K562 (cell line): ENCODE results near the gene CASKIN1. TPM values are rescaled to one million over a fixed set of nuclear protein-coding genes. Genes with fewer than 3 reads are reported as not detected.

Experiments
- EZH2 ChIP-seq: IDR thresholded peaks from 2 replicates; pipeline ENCODE4 v1.6.1; 2012; ENCODE audit warnings: low read depth, mild to moderate bottlenecking, inconsistent platforms, low read length, borderline replicate concordance
- MTA2 ChIP-seq: fragments of 450-650 bp; IDR thresholded peaks from 2 replicates; pipeline ENCODE4 v1.6.1; 2016; ENCODE audit warnings: low read depth
- NCOA2 ChIP-seq, 2 experiments: fragments of 450-650 bp; IDR thresholded peaks; 2 replicates each; pipeline ENCODE4 v1.6.1; 2018; ENCODE audit warnings: mild to moderate bottlenecking in 2 of 2, moderate library complexity in 1 of 2; ENCODE audit not compliant: partially characterized antibody in 2 of 2
- PCBP1 ChIP-seq: fragments of 200-400 bp; formaldehyde crosslinking; IDR thresholded peaks from 2 replicates; pipeline ENCODE4 v1.6.1; 2018; ENCODE audit warnings: mild to moderate bottlenecking, low read depth, low read length; ENCODE audit not compliant: poor library complexity, severe bottlenecking
- XRCC4 ChIP-seq: IDR thresholded peaks from one replicate; pipeline ENCODE4 v1.6.1; 2011; ENCODE audit not compliant: insufficient read depth, insufficient read length; ENCODE audit errors: extremely low read depth
- XRCC5 ChIP-seq: fragments of 200-400 bp; formaldehyde crosslinking; IDR thresholded peaks from 2 replicates; pipeline ENCODE4 v1.6.1; 2017; ENCODE audit warnings: low read depth, mild to moderate bottlenecking, low read length
- ZNF232 ChIP-seq: sonication (generic); formaldehyde crosslinking; IDR thresholded peaks from 2 replicates; pipeline ENCODE4 v1.8.0; 2022; ENCODE audit warnings: mild to moderate bottlenecking, missing genetic modification reagents
- ZNF263 ChIP-seq: sonication (generic); formaldehyde crosslinking; IDR thresholded peaks from 2 replicates; pipeline ENCODE4 v1.8.0; 2022; ENCODE audit warnings: mild to moderate bottlenecking, missing genetic modification reagents, borderline replicate concordance
- ZNF408 ChIP-seq: fragments of 250-450 bp; sonication (Bioruptor Pico); IDR thresholded peaks from 2 replicates; pipeline ENCODE4 v1.4.0; 2020; ENCODE audit warnings: low read depth, mild to moderate bottlenecking, moderate library complexity
- ZNF707 ChIP-seq: fragments of 250-450 bp; sonication (Bioruptor Pico); conservative IDR thresholded peaks from 2 replicates; pipeline ENCODE4 v1.8.0; 2022; ENCODE audit warnings: inconsistent platforms, mild to moderate bottlenecking, moderate library complexity
- ZNF717 ChIP-seq: fragments of 250-450 bp; sonication (Bioruptor Pico); IDR thresholded peaks from 2 replicates; pipeline ENCODE4 v1.5.0; 2021
- ZZZ3 ChIP-seq: fragments of 450-650 bp; IDR thresholded peaks from 2 replicates; pipeline ENCODE4 v1.6.1; 2016; ENCODE audit warnings: antibody characterized with exemption, mild to moderate bottlenecking, moderate library complexity
- polyA plus RNA-seq, 8 experiments: library from polyadenylated mRNA; depleted of rRNA in 4 of 8; stranded (reverse) in 5 of 8; unstranded in 3 of 8; fragments of >200 nt; fragmentation: Nextera tagmentation in 2 of 8; fragmentation: Illumina TruSeq in 1 of 8; extraction: Ambion mirVana in 2 of 8; extraction: Trizol in 1 of 8; gene quantifications; 2 replicates each; pipeline versions ENCODE4 v1.2.1 to v1.2.3, GENCODE V29; 2011 to 2014; ENCODE audit warnings: inconsistent platforms in 1 of 8, missing spikeins in 1 of 8
- total RNA-seq, 7 experiments: library from RNA; depleted of rRNA in 6 of 7; stranded (reverse); fragments of >200 nt in 6 of 7; fragmentation: Illumina TruSeq in 2 of 7; extraction: Trizol in 2 of 7; gene quantifications; 2 replicates each; pipeline versions ENCODE4 v1.2.1 to v1.2.3, GENCODE V29; 2011 to 2021; ENCODE audit warnings: low replicate concordance in 1 of 7
- TF ChIP-seq, protein P1 (sequence below), 2 experiments: fragments of 250-450 bp in 1 of 2; fragments of 450-650 bp in 1 of 2; sonication (Bioruptor Pico) in 1 of 2; IDR thresholded peaks; 2 replicates each; pipeline versions ENCODE4 v1.6.1 to v1.8.0; 2016 to 2021; ENCODE audit warnings: mild to moderate bottlenecking in 2 of 2, moderate library complexity in 2 of 2, missing compliant biosample characterization in 1 of 2, missing genetic modification characterization in 1 of 2
- TF ChIP-seq, protein P2 (sequence below): fragments of 250-450 bp; sonication (Bioruptor Pico); IDR thresholded peaks from 2 replicates; pipeline ENCODE4 v1.8.0; 2021; ENCODE audit warnings: mild to moderate bottlenecking, moderate library complexity
- TF ChIP-seq, protein P3 (sequence below): fragments of 250-450 bp; sonication (Bioruptor Pico); IDR thresholded peaks from 2 replicates; pipeline ENCODE4 v1.5.0; 2021; ENCODE audit warnings: mild to moderate bottlenecking, borderline replicate concordance
- TF ChIP-seq, protein P4 (sequence below): fragments of 150-350 bp; conservative IDR thresholded peaks from 2 replicates; pipeline ENCODE4 v1.6.1; 2014; ENCODE audit warnings: low read length
- TF ChIP-seq, protein P5 (sequence below): fragments of 250-450 bp; sonication (Bioruptor Pico); IDR thresholded peaks from 2 replicates; pipeline ENCODE4 v1.4.0; 2020; ENCODE audit warnings: mild to moderate bottlenecking

Gene CASKIN1
- total and polyA plus RNA-seq, 9 of the 15 experiments (the other 6 are each of a cell fraction or from before 2014, with no cell fraction given) = 0.15 to 4.5 (median 1.5) TPM; not detected in 2

DNA sequence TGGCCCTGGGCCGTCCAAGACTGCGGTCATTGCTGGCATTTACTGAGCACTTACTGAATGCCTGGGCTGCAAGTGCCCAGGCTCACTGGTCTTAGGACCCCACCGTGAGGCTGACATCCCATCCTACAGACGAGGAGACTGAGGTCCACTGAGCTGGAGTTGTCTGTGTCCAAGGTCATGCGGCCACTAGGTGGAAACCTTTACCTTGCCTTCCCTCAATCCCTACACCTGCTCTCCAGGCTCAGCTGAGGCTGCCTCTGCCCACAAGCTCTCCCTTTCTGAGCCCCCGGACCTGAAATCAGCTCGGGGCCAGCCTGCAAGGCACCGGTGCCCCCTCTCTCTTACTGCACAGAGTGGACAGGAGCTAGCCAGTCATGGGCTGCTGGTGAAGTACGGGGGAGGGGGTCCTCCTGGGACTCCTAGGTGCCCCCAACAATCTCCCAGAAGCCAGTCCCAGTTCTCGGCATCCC is 1.5 kb downstream of the CASKIN1 start (continued):
- TF ChIP-seq, protein P1, sequence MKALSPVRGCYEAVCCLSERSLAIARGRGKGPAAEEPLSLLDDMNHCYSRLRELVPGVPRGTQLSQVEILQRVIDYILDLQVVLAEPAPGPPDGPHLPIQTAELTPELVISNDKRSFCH (CRISPR knock-in tag; IDR thresholded peaks at IDR 0.05) = no peak
- TF ChIP-seq, protein P1 (tag; IDR thresholded peaks at IDR 0.05) = no peak
- no peak for TF ChIP-seq PCBP1
- TF ChIP-seq ZNF408 = no peak
- TF ChIP-seq MTA2 = no peak
- TF ChIP-seq ZNF232 (CRISPR knock-in tag) = no peak
- no peak for TF ChIP-seq ZNF263 (CRISPR knock-in tag)
- no peak for TF ChIP-seq ZZZ3
- TF ChIP-seq, protein P2, sequence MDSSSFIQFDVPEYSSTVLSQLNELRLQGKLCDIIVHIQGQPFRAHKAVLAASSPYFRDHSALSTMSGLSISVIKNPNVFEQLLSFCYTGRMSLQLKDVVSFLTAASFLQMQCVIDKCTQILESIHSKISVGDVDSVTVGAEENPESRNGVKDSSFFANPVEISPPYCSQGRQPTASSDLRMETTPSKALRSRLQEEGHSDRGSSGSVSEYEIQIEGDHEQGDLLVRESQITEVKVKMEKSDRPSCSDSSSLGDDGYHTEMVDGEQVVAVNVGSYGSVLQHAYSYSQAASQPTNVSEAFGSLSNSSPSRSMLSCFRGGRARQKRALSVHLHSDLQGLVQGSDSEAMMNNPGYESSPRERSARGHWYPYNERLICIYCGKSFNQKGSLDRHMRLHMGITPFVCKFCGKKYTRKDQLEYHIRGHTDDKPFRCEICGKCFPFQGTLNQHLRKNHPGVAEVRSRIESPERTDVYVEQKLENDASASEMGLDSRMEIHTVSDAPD = no peak
- TF ChIP-seq NCOA2 (IDR thresholded peaks at IDR 0.05; ENCODE audit: partially characterized antibody in 2 of 2) = no peak
- TF ChIP-seq XRCC5 = no peak; the same call in 1 of the 2 replicates
- TF ChIP-seq XRCC4 = no peak
- TF ChIP-seq, protein P3, sequence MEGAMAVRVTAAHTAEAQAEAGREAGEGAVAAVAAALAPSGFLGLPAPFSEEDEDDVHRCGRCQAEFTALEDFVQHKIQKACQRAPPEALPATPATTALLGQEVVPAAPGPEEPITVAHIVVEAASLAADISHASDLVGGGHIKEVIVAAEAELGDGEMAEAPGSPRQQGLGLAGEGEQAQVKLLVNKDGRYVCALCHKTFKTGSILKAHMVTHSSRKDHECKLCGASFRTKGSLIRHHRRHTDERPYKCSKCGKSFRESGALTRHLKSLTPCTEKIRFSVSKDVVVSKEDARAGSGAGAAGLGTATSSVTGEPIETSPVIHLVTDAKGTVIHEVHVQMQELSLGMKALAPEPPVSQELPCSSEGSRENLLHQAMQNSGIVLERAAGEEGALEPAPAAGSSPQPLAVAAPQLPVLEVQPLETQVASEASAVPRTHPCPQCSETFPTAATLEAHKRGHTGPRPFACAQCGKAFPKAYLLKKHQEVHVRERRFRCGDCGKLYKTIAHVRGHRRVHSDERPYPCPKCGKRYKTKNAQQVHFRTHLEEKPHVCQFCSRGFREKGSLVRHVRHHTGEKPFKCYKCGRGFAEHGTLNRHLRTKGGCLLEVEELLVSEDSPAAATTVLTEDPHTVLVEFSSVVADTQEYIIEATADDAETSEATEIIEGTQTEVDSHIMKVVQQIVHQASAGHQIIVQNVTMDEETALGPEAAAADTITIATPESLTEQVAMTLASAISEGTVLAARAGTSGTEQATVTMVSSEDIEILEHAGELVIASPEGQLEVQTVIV (CRISPR knock-in tag) = no peak
- no peak for TF ChIP-seq EZH2
- TF ChIP-seq, protein P4, sequence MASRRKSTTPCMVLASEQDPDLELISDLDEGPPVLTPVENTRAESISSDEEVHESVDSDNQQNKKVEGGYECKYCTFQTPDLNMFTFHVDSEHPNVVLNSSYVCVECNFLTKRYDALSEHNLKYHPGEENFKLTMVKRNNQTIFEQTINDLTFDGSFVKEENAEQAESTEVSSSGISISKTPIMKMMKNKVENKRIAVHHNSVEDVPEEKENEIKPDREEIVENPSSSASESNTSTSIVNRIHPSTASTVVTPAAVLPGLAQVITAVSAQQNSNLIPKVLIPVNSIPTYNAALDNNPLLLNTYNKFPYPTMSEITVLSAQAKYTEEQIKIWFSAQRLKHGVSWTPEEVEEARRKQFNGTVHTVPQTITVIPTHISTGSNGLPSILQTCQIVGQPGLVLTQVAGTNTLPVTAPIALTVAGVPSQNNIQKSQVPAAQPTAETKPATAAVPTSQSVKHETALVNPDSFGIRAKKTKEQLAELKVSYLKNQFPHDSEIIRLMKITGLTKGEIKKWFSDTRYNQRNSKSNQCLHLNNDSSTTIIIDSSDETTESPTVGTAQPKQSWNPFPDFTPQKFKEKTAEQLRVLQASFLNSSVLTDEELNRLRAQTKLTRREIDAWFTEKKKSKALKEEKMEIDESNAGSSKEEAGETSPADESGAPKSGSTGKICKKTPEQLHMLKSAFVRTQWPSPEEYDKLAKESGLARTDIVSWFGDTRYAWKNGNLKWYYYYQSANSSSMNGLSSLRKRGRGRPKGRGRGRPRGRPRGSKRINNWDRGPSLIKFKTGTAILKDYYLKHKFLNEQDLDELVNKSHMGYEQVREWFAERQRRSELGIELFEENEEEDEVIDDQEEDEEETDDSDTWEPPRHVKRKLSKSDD = no peak
- TF ChIP-seq ZNF717 (CRISPR knock-in tag) = no peak
- no peak for TF ChIP-seq ZNF707 (CRISPR knock-in tag)
- TF ChIP-seq, protein P5, sequence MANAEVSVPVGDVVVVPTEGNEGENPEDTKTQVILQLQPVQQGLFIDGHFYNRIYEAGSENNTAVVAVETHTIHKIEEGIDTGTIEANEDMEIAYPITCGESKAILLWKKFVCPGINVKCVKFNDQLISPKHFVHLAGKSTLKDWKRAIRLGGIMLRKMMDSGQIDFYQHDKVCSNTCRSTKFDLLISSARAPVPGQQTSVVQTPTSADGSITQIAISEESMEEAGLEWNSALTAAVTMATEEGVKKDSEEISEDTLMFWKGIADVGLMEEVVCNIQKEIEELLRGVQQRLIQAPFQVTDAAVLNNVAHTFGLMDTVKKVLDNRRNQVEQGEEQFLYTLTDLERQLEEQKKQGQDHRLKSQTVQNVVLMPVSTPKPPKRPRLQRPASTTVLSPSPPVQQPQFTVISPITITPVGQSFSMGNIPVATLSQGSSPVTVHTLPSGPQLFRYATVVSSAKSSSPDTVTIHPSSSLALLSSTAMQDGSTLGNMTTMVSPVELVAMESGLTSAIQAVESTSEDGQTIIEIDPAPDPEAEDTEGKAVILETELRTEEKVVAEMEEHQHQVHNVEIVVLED (CRISPR knock-in tag) = no peak
